Inflammatory macrophage (primary cell): ENCODE results near the gene PLAGL2.
"Not testable (repeated sequence)": the region's sequence is repeated elsewhere in the genome, so short reads cannot be mapped to it uniquely, and the experiment has no call there.

ENCODE experiments used
- DNase-seq, 2 donors: peaks; one replicate each; pipeline ENCODE4 v3.0.0-alpha.2; 2020 to 2022
- total RNA-seq, 18 experiments: gene quantifications; one replicate each; lab custom pipeline; 2026; ENCODE audit warnings: mixed read lengths in 6 of 18, inconsistent platforms in 2 of 18; lab: John Stamatoyannopoulos, UW

Gene PLAGL2
- 2.8 to 94.8 (median 17.5) reads per million in 18 experiments for total RNA-seq

DNA sequence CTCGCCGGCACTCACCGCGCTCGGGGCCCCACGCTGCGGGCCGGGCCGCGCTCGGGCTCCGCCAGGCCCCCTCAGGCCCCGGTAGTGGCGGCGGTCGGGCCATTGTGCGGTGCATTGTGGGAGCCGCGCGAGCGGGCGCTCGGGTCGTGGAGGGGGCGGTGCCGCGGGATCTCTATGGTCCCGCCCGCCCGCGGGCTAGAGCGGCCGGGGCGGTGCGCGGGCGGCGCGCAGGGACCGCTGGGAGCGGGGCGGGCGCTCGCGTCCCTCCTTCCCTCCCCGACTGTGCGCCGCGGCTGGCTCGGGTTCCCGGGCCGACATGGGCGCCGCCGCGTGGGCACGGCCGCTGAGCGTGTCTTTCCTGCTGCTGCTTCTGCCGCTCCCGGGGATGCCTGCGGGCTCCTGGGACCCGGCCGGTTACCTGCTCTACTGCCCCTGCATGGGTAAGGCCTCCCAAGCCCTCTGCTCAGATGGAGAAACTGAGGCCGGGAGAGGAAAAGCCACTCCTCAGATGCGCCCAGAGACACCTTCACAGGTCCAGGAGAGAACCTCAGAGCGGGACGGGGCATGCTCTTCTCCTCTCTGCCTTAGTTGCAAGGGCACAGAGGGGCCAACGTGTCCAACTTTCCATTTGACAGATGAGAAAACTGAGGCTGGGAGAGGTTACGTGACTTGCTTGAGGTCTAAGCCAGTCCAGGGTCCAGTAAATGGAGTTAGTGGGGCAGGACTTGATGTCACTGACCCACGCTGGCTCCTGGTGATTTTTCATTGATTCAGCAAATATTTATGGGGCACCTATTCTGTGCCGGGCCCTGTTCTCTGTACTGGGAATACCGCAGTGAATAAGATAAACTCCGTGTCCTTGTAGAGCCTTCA lies at the start of gene PLAGL2, which contains the start of gene POFUT1:
Gene PLAGL2 (minus strand): TSS at position 118 of the 873 bp plus-strand sequence. CDS start 5,565 bp downstream, outside the sequence.
Gene POFUT1 (plus strand): TSS at position 255 of the 873 bp plus-strand sequence. CDS start 62 bp downstream, at position 317.
- DNase-seq = peak; percentile 90 to 94

DNA sequence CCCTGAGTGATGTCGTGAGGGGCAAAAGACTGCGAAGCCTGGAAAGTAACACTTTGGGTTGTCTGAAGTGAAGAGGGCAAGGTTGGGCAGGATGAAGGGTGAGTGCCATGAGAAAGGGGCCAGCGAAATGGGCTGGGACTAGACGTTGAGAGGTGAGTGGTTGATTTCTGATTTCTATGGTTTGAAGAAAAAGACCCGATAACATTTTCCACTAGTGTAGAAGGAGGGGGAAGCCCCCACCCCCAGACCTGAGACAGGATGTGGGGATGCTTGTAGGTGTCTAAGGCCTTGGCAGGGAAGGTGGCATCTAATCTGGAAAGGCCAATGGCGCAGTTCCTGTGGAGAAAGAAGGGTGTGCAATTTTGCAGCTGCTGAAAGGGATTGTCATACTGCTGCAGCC lies 44.6 kb upstream of the PLAGL2 start:
- DNase-seq = no peak

GRCh38 chr20:32251470-32251869 lies 43.9 kb upstream of the PLAGL2 start:
- DNase-seq = no peak

- peak; percentile 46 to 56 for DNase-seq
Measured at GRCh38 chr20:32249030-32249738, 41.6 kb upstream of the PLAGL2 start.

- peak; percentile 40 to 77 for DNase-seq
Measured at GRCh38 chr20:32248043-32248442, 40.5 kb upstream of the PLAGL2 start.

DNA sequence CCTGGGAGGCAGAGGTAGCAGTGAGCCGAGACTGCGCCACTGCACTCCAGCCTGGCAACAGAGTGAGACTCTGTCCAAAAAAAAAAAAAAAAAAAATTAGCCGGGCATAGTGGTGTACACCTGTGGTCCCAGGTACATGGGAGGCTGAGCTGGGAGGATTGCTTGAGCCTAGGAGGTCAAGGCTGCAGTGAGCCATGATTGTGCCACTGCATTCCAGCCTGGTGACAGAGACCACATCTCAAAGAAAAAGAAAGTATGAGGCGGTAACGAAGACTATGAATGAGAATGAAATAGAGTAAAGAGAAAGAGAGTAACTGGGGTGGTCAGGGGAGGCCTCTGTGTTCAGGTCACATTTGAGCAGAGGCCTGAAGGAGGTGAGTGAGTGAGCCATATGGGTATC lies 38.7 kb upstream of the PLAGL2 start:
- not testable (repeated sequence) for DNase-seq

GRCh38 chr20:32244959-32245358 lies 37.4 kb upstream of the PLAGL2 start:
- no peak for DNase-seq

GRCh38 chr20:32244150-32244823 lies 36.7 kb upstream of the PLAGL2 start:
- no peak for DNase-seq

- no peak for DNase-seq
Measured at GRCh38 chr20:32241807-32242206, 34.3 kb upstream of the PLAGL2 start.

DNA sequence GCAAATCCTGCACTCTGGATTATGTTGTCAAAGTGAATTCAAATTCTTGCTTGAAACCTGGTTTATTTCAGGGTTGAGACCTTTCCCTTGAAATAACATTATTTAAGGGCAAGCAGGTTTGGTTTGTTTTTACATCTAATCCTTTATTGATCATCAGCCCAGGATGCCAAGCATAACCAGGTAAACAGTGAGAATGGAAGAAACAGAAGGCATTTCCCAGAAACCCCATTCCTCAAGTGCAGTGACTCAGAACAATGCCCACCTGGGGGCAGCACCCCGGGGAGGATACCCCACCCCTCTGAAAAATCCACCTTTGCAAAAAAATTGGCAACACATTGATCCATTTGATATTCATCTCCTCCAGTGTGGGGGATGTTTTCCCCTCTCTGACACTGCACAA lies 32.7 kb upstream of the PLAGL2 start:
- no peak for DNase-seq

DNA sequence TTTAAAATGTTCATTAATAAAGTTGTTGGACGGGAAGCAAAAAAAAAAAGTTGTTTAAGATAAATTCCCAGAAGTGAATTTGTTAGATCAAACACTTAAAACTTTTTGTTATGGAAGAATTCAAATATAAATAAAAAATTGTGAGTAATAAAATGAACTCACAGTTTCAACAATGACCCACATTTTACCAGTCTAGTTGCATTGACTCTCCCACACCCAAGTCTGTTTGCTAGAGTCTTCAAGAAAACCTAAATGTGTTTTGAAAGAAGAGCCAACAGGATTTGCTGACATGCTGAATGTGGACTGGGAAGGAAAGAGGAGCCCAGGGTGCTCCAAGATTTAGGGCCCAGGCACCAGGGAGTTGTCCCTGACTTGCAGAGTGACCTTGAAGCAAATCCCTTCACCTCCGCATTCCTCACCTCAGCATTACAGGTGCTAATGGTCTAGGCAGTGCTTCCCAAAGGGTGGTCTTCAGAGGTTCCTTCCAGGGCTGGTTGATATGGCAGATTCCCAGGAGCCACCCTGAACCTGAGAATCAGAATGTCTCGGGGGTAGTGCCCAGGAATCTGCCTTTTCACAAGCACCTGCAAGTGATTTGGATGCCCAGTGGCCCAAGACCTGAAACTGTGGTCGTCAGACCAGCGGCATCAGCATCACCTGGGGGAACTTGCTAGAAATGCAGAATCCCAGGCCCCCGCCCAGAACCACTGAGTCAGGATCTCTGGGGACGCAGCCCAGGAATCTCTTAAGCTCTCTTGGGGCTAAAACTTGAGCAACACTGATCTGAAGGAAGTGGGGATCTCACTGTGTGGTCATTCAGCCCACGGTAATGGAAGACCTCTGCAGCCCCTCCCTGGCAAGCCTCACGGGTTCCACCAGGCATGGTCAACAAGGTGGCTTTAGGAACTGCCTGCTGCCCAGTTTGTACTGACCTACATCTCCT lies 31.2 kb upstream of the PLAGL2 start:
- DNase-seq = no peak

- no peak for DNase-seq
Measured at GRCh38 chr20:32237419-32237818, 29.9 kb upstream of the PLAGL2 start.

GRCh38 chr20:32236819-32237218 lies 29.3 kb upstream of the PLAGL2 start:
- DNase-seq = no peak

DNA sequence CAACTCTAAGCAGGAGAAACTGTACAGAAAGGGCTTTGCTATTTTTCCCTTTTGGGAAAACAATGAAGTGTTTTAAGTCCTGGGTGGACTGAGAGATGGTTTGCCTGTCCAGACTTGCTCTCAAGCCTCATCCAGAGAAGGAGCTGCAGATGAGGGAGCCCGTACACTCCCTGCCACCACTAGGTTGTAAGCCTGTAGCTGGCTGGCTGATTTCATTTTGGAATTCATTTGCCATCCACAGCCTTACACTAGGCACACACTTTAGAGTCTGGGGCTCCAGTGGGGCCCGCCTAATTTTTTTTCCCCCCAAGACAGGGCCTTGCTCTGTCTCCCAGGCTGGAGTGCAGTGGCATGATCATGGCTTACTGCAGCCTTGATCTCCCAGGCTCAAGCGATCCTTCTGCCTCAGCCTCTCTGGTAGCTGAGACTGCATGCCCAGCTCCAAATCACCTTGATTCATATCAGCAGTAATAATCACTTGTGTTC lies 28.5 kb upstream of the PLAGL2 start:
- DNase-seq = no peak

GRCh38 chr20:32235331-32236047 lies 27.9 kb upstream of the PLAGL2 start:
- no peak for DNase-seq

DNA sequence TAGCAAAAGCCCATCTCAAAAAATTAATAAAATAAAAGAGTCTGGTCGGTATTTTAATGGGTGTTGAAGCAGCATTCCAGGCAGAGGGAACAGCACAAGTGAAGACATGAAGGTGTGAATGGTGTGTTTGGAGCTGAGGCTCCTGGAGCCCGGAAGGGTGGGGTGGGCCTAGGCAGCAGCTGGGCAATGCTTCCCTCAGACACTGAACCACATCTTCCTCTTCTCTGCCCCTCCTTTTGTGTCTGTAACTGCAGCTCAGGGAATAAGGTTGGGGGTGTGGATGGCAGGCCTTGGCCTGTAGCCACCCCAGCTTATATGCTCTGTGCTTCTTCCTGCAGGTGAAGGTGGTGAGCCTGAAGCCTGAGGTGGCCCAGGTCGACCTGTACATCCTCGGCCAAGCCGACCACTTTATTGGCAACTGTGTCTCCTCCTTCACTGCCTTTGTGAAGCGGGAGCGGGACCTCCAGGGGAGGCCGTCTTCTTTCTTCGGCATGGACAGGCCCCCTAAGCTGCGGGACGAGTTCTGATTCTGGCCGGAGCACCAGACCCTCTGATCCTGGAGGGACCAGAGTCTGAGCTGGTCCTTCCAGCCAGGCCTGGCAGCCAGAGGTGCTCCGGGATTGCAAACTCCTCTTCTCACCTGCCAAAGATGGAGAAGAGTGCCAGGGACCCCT lies 26.7 kb upstream of the PLAGL2 start:
- peak in 1 of 2 donors; percentile 29 for DNase-seq

- no peak for DNase-seq
Measured at GRCh38 chr20:32233286-32233685, 25.7 kb upstream of the PLAGL2 start.

GRCh38 chr20:32232326-32232886 lies 24.9 kb upstream of the PLAGL2 start:
- DNase-seq = no peak

GRCh38 chr20:32231847-32232246 lies 24.3 kb upstream of the PLAGL2 start:
- DNase-seq = peak; percentile 34 to 38

- no peak for DNase-seq
Measured at GRCh38 chr20:32231245-32231644, 23.7 kb upstream of the PLAGL2 start.
